OCI-LY7 (cell line): ENCODE measurements around the gene PTP4A1. TPM values are rescaled to one million over a fixed set of nuclear protein-coding genes. Genes with fewer than 3 reads are reported as not detected.

Experiments
- BruUV-seq: library from RNA; stranded (reverse); fragments of 400-500 nt; replicated peaks from 2 replicates; lab custom pipeline; 2021; lab: Mats Ljungman, UMichigan
- CTCF ChIA-PET: fragments of 300-600 bp; sonication (Branson Sonifier 250); formaldehyde crosslinking; loops from one replicate; lab custom pipeline; 2022; ENCODE audit warnings: antibody characterized with exemption; ENCODE audit not compliant: unreplicated experiment; lab: Charles Lee
- POLR2A ChIA-PET: fragments of 300-600 bp; sonication (Branson Sonifier 250); formaldehyde crosslinking; loops from one replicate; lab custom pipeline; 2022; ENCODE audit warnings: antibody characterized with exemption; lab: Charles Lee
- DNase-seq: peaks from one replicate; pipeline ENCODE4 v3.0.0-alpha.2; 2015; ENCODE audit warnings: low spot score
- H2AFZ ChIP-seq: fragments of 200-600 bp; sonication (generic), shearing (Covaris generic); 2 replicates; pipeline ENCODE4 v1.6.1; 2014; ENCODE audit warnings: mild to moderate bottlenecking, antibody characterized with exemption, low read length, moderate library complexity
- H3K27ac ChIP-seq: fragments of 200-600 bp; sonication (generic); 2 replicates; pipeline ENCODE4 v1.5.1; 2014; ENCODE audit warnings: mixed run types, low read depth, mild to moderate bottlenecking, moderate library complexity, low read length, inconsistent platforms; ENCODE audit not compliant: poor library complexity, severe bottlenecking
- H3K36me3 ChIP-seq: fragments of 200-600 bp; sonication (generic); 2 replicates; pipeline ENCODE4 v1.6.1; 2014; ENCODE audit warnings: mild to moderate bottlenecking, antibody characterized with exemption, low read length, moderate library complexity, mixed read lengths; ENCODE audit not compliant: insufficient read depth
- H3K4me1 ChIP-seq: fragments of 200-600 bp; sonication (generic); 2 replicates; pipeline ENCODE4 v1.5.1; 2014; ENCODE audit warnings: mild to moderate bottlenecking, low read length; ENCODE audit not compliant: insufficient read depth, poor library complexity, severe bottlenecking
- H3K4me2 ChIP-seq: fragments of 200-600 bp; sonication (generic); 2 replicates; pipeline ENCODE4 v1.6.1; 2014; ENCODE audit warnings: mild to moderate bottlenecking, low read length
- H3K4me3 ChIP-seq: fragments of 200-600 bp; sonication (generic); 2 replicates; pipeline ENCODE4 v1.5.1; 2014; ENCODE audit warnings: mild to moderate bottlenecking, low read depth, low read length; ENCODE audit not compliant: poor library complexity, severe bottlenecking
- H3K79me2 ChIP-seq: fragments of 200-600 bp; sonication (generic); 2 replicates; pipeline ENCODE4 v1.6.1; 2016; ENCODE audit warnings: low read depth, mild to moderate bottlenecking, low read length, moderate library complexity, mixed read lengths; ENCODE audit not compliant: insufficient read depth
- H3K9me2 ChIP-seq: fragments of 200-600 bp; sonication (generic); 2 replicates; pipeline ENCODE4 v1.6.1; 2016; ENCODE audit warnings: mild to moderate bottlenecking, low read length, mixed read lengths; ENCODE audit not compliant: insufficient read depth
- H3K9me3 ChIP-seq: fragments of 200-600 bp; sonication (generic); 2 replicates; pipeline ENCODE4 v1.6.1; 2014; ENCODE audit warnings: mild to moderate bottlenecking, mixed run types, low read length, mixed read lengths
- H4K20me1 ChIP-seq: fragments of 200-600 bp; sonication (generic); 2 replicates; pipeline ENCODE4 v1.6.1; 2014; ENCODE audit warnings: mild to moderate bottlenecking, antibody characterized with exemption, low read length, moderate library complexity, mixed read lengths; ENCODE audit not compliant: insufficient read depth
- CTCF ChIP-seq: fragments of 200-600 bp; sonication (generic); conservative IDR thresholded peaks from 2 replicates; pipeline ENCODE4 v1.5.1; 2014; ENCODE audit warnings: mild to moderate bottlenecking, antibody characterized with exemption, low read length, moderate library complexity, mixed read lengths
- EZH2phosphoT487 ChIP-seq: fragments of 200-600 bp; sonication (generic); IDR thresholded peaks from 2 replicates; pipeline ENCODE4 v1.6.1; 2018; ENCODE audit warnings: low read depth, borderline replicate concordance, mild to moderate bottlenecking, mixed run types, antibody characterized with exemption, low read length, moderate library complexity, mixed read lengths
- intact Hi-C: fragments of 100-400 bp; cut with micrococcal nuclease; formaldehyde crosslinking; loops from one replicate; pipeline ENCODE4 v1.10.0; 2022; ENCODE audit not compliant: unreplicated experiment
- total RNA-seq, 2 experiments: library from RNA; depleted of rRNA in 1 of 2; stranded (reverse); fragments of >200 nt in 1 of 2; shearing (Covaris generic) in 1 of 2; gene quantifications; 2 replicates each; pipeline ENCODE4 v1.2.3, GENCODE V29; 2014 to 2022

The PTP4A1 gene
- total RNA-seq, 2 experiments from 2014 or later: 21.2 to 76.0 TPM

DNA sequence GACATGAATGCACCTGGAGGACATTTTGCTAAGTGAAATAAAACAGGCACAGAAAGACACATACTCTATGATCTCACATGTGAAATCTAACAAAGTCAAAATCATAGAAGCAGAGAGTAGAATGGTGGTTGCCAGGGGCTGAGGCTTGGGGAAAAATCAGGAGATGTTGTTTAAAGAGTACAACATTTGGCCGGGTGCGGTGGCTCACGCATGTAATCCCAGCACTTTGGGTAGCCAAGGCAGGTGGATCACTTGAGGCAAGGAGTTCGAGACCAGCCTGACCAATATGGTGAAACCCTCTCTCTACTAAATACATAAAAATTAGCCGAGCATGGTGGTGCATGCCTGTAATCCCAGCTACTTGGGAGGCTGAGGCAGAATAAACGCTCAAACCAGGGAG, 26.0 kb upstream of the PTP4A1 start:
- H3K79me2 ChIP-seq: no peaks in the 10 kb centered on the region
- BruUV-seq: no TSS peak
- H3K4me1 ChIP-seq: no peaks in the 10 kb centered on the region
- TF ChIP-seq EZH2phosphoT487 (no peak), CTCF (no peak)
- CTCF ChIA-PET: no interaction called here
- intact Hi-C loops: no loop called here
- no peak overlapping the region for H3K27ac ChIP-seq
- H3K4me3 ChIP-seq: no peak overlapping the region
- H3K9me3 ChIP-seq: no peaks in the 10 kb centered on the region
- no peak overlapping the region for H3K4me2 ChIP-seq
- POLR2A ChIA-PET: no interaction called here
- H3K36me3 ChIP-seq: no peaks in the 10 kb centered on the region
- H4K20me1 ChIP-seq: no peaks in the 10 kb centered on the region
- no peak for DNase-seq
- H3K9me2 ChIP-seq: no peaks in the 10 kb centered on the region
- no peak overlapping the region for H2AFZ ChIP-seq

- POLR2A ChIA-PET: no interaction called here
- no peak overlapping the region for H3K27ac ChIP-seq
- no peak overlapping the region for H3K4me3 ChIP-seq
- no TSS peak for BruUV-seq
- H3K4me1 ChIP-seq: no peaks in the 10 kb centered on the region
- DNase-seq: no peak
- no peak overlapping the region for H2AFZ ChIP-seq
- H3K36me3 ChIP-seq: no peaks in the 10 kb centered on the region
- TF ChIP-seq EZH2phosphoT487: no peak
- no peak for TF ChIP-seq CTCF
- H3K9me2 ChIP-seq: no peaks in the 10 kb centered on the region
- H3K4me2 ChIP-seq: no peak overlapping the region
- H3K79me2 ChIP-seq: no peaks in the 10 kb centered on the region
- H4K20me1 ChIP-seq: no peaks in the 10 kb centered on the region
- H3K9me3 ChIP-seq: no peaks in the 10 kb centered on the region
- CTCF ChIA-PET: no interaction called here
- intact Hi-C loops: no loop called here
These were observed 25.6 kb upstream of the PTP4A1 start for GRCh38 chr6:63546697-63547096.

GRCh38 chr6:63549076-63549475, 23.2 kb upstream of the PTP4A1 start:
- DNase-seq: no peak
- ChIA-PET POLR2A (interaction anchor here (0.6 kb wide), 1 partner anchor 1792 kb away, joined by 3 read pairs; no protein-coding TSS in a partner anchor), CTCF (no interaction called here)
- Histone ChIP-seq H4K20me1 (no peaks in the 10 kb centered on the region), H3K9me2 (no peaks in the 10 kb centered on the region), H3K27ac (no peak overlapping the region), H2AFZ (no peak overlapping the region), H3K4me3 (no peak overlapping the region), H3K79me2 (no peaks in the 10 kb centered on the region), H3K9me3 (no peaks in the 10 kb centered on the region), H3K4me2 (no peak overlapping the region), H3K4me1 (no peaks in the 10 kb centered on the region), H3K36me3 (no peaks in the 10 kb centered on the region)
- no TSS peak for BruUV-seq
- intact Hi-C loops: loop anchor here (1.0 kb wide), 1 partner anchor 16 kb away; no protein-coding TSS in a partner anchor
- TF ChIP-seq EZH2phosphoT487: no peak
- no peak for TF ChIP-seq CTCF
